MM.1S (cell line): ENCODE data around the gene ANXA2.
A peak's percentile ranks its signal among the peaks of the same experiment; 100 is the strongest.

Experiments
- DNase-seq: peaks from one replicate; pipeline ENCODE4 v3.0.0-alpha.2; 2015
- H2AFZ ChIP-seq: fragments of 300-600 bp; sonication (generic); 2 replicates; pipeline ENCODE4 v1.6.0; 2016; ENCODE audit warnings: antibody characterized with exemption, low read length
- H3F3A ChIP-seq: fragments of 300-600 bp; sonication (generic); 2 replicates; pipeline ENCODE4 v1.6.1; 2016; ENCODE audit warnings: mild to moderate bottlenecking, antibody characterized with exemption, low read length, moderate library complexity, mixed read lengths; ENCODE audit not compliant: insufficient read depth
- H3K27ac ChIP-seq: fragments of 300-600 bp; sonication (generic); 2 replicates; pipeline ENCODE4 v1.5.1; 2016; ENCODE audit warnings: mild to moderate bottlenecking, low read length
- H3K27me3 ChIP-seq: fragments of 300-600 bp; sonication (generic); replicated peaks from 2 replicates; pipeline ENCODE4 v1.6.0; 2016; ENCODE audit warnings: low read length; ENCODE audit not compliant: insufficient read depth
- H3K36me3 ChIP-seq: fragments of 300-600 bp; sonication (generic); replicated peaks from 2 replicates; pipeline ENCODE4 v1.6.1; 2016; ENCODE audit warnings: mild to moderate bottlenecking, low read length, mixed read lengths; ENCODE audit not compliant: insufficient read depth
- H3K4me1 ChIP-seq: fragments of 300-600 bp; sonication (generic); 2 replicates; pipeline ENCODE4 v1.6.1; 2016; ENCODE audit warnings: low read length, mixed read lengths
- H3K4me2 ChIP-seq: fragments of 300-600 bp; sonication (generic); 2 replicates; pipeline ENCODE4 v1.6.0; 2016; ENCODE audit warnings: low read depth, low read length
- H3K4me3 ChIP-seq: fragments of 300-600 bp; sonication (generic); 2 replicates; pipeline ENCODE4 v1.5.1; 2016; ENCODE audit warnings: low read length, mixed read lengths
- H3K79me2 ChIP-seq: fragments of 300-600 bp; sonication (generic); 2 replicates; pipeline ENCODE4 v1.6.1; 2016; ENCODE audit warnings: mixed run types, low read length, mixed read lengths
- H3K9ac ChIP-seq: fragments of 300-600 bp; sonication (generic); 2 replicates; pipeline ENCODE4 v1.6.1; 2016; ENCODE audit warnings: low read length, mixed read lengths
- H3K9me2 ChIP-seq: fragments of 300-600 bp; sonication (generic); replicated peaks from 2 replicates; pipeline ENCODE4 v1.6.1; 2016; ENCODE audit warnings: mild to moderate bottlenecking, low read length, mixed read lengths; ENCODE audit not compliant: insufficient read depth
- H3K9me3 ChIP-seq: fragments of 300-600 bp; sonication (generic); replicated peaks from 2 replicates; pipeline ENCODE4 v1.6.1; 2016; ENCODE audit warnings: mild to moderate bottlenecking, low read length, mixed read lengths; ENCODE audit not compliant: insufficient read depth
- H4K20me1 ChIP-seq: fragments of 300-600 bp; sonication (generic); 2 replicates; pipeline ENCODE4 v1.6.1; 2016; ENCODE audit warnings: mild to moderate bottlenecking, low read length, moderate library complexity, mixed read lengths; ENCODE audit not compliant: insufficient read depth
- EZH2 ChIP-seq: fragments of 300-600 bp; sonication (generic); optimal IDR thresholded peaks from 2 replicates; pipeline ENCODE3; 2017; ENCODE audit warnings: low read depth, mild to moderate bottlenecking, antibody characterized with exemption, low read length, mixed read lengths
- EZH2phosphoT487 ChIP-seq: fragments of 300-600 bp; sonication (generic); IDR thresholded peaks from 2 replicates; pipeline ENCODE4 v1.6.1; 2018; ENCODE audit warnings: antibody characterized with exemption, low read length
- TF ChIP-seq, protein P1 (sequence below): fragments of 300-600 bp; sonication (generic); IDR thresholded peaks from 2 replicates; pipeline ENCODE4 v1.5.1; 2016; ENCODE audit warnings: antibody characterized with exemption, low read length, mixed read lengths

The ANXA2 gene

DNA sequence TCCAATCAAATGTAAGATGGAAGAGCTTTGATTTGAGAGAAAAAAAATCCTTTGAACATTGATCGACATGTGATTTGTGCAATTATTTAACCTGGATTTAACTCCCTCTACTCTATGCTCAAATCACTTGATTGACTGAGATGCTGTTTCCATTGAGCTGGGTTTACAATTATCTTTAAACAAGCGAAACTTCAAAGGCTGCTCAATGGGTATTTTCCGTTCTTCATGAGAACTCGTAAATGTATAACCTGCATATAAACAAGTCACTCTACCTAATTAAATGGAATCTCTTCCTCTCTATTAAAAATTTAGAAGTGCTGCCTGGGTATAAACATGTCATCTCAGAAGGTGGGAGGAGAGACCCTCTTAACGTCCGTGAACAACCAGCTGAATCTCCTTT, 71.9 kb downstream of the ANXA2 start:
- H3K4me2 ChIP-seq, result no peak overlapping the region
- no peak overlapping the region for H2AFZ ChIP-seq
- H3F3A ChIP-seq, result no peaks in the 10 kb centered on the region
- no peaks in the 10 kb centered on the region for H3K36me3 ChIP-seq
- no peaks in the 10 kb centered on the region for H3K9me3 ChIP-seq
- no peak overlapping the region for H3K9ac ChIP-seq
- no peak for TF ChIP-seq EZH2phosphoT487
- TF ChIP-seq EZH2, result no peak
- H3K9me2 ChIP-seq, result no peaks in the 10 kb centered on the region
- DNase-seq, result no peak
- no peaks in the 10 kb centered on the region for H3K79me2 ChIP-seq
- peaks cover 1% of the 10 kb centered on the region for H3K4me1 ChIP-seq
- H3K27ac ChIP-seq, result no peak overlapping the region
- H3K27me3 ChIP-seq, result no peaks in the 10 kb centered on the region
- no peak overlapping the region for H3K4me3 ChIP-seq
- H4K20me1 ChIP-seq, result no peaks in the 10 kb centered on the region

DNA sequence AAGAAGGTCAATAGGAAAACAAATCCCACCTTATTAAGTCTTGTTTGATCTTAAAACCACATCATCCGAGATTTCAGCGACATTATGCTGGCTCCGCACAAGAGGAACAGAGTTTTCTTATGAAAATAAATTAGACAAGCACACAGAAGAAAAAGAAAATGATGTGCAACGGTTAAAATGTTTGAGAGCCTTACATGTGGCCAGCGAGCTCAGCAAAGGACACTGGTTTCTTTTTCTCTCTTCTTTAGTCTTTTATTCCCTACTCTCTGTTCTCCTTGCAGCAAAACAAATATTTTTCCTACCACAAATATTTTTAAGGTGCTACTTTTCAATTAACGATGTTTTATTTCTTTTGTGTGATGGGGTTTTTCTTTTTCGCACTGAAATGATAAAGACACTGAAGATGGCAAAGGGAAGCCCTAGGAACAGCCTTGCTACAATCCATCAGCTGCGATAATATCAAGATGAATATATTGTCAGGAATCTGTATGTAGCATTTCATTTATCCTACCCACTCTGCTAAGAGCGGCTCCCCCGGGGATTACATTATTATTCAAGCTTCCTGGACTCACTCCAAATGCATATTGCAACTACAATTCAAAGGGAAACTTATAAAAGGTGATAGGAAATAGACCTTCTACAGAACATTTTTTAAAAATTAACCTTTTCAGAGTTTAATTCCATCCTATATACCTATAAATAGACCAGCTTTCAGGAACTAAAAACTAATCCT, 72.9 kb downstream of the ANXA2 start:
- Histone ChIP-seq H3K36me3 (no peaks in the 10 kb centered on the region), H3K27me3 (no peaks in the 10 kb centered on the region), H3K9ac (no peak overlapping the region), H3K4me1 (peaks cover 10% of the 10 kb centered on the region), H3K9me2 (no peaks in the 10 kb centered on the region), H3K9me3 (no peaks in the 10 kb centered on the region), H3F3A (no peaks in the 10 kb centered on the region), H3K27ac (no peak overlapping the region), H3K4me3 (no peak overlapping the region), H3K4me2 (no peak overlapping the region), H3K79me2 (no peaks in the 10 kb centered on the region), H4K20me1 (no peaks in the 10 kb centered on the region), H2AFZ (no peak overlapping the region)
- TF ChIP-seq EZH2phosphoT487 (no peak), EZH2 (no peak)
- TF ChIP-seq, protein P1, sequence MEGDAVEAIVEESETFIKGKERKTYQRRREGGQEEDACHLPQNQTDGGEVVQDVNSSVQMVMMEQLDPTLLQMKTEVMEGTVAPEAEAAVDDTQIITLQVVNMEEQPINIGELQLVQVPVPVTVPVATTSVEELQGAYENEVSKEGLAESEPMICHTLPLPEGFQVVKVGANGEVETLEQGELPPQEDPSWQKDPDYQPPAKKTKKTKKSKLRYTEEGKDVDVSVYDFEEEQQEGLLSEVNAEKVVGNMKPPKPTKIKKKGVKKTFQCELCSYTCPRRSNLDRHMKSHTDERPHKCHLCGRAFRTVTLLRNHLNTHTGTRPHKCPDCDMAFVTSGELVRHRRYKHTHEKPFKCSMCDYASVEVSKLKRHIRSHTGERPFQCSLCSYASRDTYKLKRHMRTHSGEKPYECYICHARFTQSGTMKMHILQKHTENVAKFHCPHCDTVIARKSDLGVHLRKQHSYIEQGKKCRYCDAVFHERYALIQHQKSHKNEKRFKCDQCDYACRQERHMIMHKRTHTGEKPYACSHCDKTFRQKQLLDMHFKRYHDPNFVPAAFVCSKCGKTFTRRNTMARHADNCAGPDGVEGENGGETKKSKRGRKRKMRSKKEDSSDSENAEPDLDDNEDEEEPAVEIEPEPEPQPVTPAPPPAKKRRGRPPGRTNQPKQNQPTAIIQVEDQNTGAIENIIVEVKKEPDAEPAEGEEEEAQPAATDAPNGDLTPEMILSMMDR, result no peak
- no peak for DNase-seq

DNA sequence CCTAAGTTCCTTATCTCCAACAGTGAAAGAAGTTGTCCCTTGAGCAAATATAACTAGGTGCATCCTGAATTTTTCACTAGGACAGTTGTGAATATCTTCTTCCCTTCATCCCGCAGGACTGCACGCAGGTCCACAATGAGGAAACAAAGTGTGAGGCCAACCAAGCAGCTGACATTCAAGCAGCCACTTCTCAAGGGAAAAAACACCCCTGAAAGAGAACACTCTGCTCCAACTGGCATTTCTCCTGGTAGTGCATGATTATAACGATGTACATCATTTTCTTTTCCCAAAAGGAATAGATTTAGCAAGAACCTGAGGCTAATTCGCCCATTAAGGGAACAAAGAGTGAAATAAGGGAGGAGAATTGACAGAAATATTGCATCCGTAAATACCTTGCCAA, 74.5 kb downstream of the ANXA2 start:
- Histone ChIP-seq H3K9ac (no peak overlapping the region), H3K27ac (no peak overlapping the region), H3K27me3 (no peaks in the 10 kb centered on the region), H3K4me2 (no peak overlapping the region), H3K4me1 (peaks cover 12% of the 10 kb centered on the region), H3K79me2 (no peaks in the 10 kb centered on the region), H3K4me3 (no peak overlapping the region), H3K9me2 (no peaks in the 10 kb centered on the region), H3K9me3 (no peaks in the 10 kb centered on the region), H4K20me1 (no peaks in the 10 kb centered on the region), H3K36me3 (no peaks in the 10 kb centered on the region), H2AFZ (no peak overlapping the region), H3F3A (no peaks in the 10 kb centered on the region)
- no peak for DNase-seq
- TF ChIP-seq EZH2 (no peak), EZH2phosphoT487 (no peak)
- TF ChIP-seq, protein P1, result no peak

DNA sequence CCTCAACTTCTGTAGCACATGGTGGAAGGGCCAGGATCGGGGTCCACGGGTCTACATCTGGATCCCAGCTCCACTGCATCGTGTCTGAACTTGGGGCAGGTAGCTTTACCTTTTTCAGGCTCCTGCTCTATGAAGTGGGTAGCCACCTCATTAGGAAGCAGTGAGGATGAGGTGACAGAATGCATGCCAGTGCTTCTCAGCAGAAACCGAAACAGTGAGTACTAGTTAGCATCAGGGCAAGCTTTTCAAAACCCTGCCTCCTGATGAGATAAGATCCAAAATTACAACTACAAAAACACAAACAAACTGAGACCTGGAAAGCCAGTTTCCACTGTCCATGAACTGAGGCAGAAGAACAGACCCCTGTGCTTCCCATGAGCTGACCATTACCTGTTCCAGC, 77.4 kb downstream of the ANXA2 start:
- H3K79me2 ChIP-seq, result no peaks in the 10 kb centered on the region
- no peak overlapping the region for H3K4me3 ChIP-seq
- no peaks in the 10 kb centered on the region for H3F3A ChIP-seq
- peak; percentile 74 for DNase-seq
- peaks cover 16% of the 10 kb centered on the region for H3K4me1 ChIP-seq
- H2AFZ ChIP-seq, result peak overlapping the region; percentile 59
- TF ChIP-seq EZH2phosphoT487 (no peak), EZH2 (no peak)
- TF ChIP-seq, protein P1, result no peak
- H3K4me2 ChIP-seq, result peak overlapping the region; percentile 57
- no peaks in the 10 kb centered on the region for H3K36me3 ChIP-seq
- H3K27ac ChIP-seq, result peak overlapping the region; percentile 70; the same call in 1 of the 2 replicates
- H3K9ac ChIP-seq, result peak overlapping the region; percentile 14; the same call in 1 of the 2 replicates
- H3K27me3 ChIP-seq, result no peaks in the 10 kb centered on the region
- H3K9me3 ChIP-seq, result no peaks in the 10 kb centered on the region
- H4K20me1 ChIP-seq, result no peaks in the 10 kb centered on the region
- H3K9me2 ChIP-seq, result no peaks in the 10 kb centered on the region
